GM10248 (cell line): ENCODE measurements around the gene FBXO41.

ENCODE experiments used
- CTCF ChIA-PET: fragments of 300-600 bp; sonication (Branson Sonifier 250); formaldehyde crosslinking; extraction: SDS; loops from one replicate; lab custom pipeline; 2021; ENCODE audit warnings: antibody characterized with exemption; lab: Yijun Ruan, JAX
- POLR2A ChIA-PET: fragments of 350-650 bp; sonication (Branson Sonifier 250); formaldehyde crosslinking; extraction: SDS; loops from one replicate; lab custom pipeline; 2020; ENCODE audit warnings: antibody characterized with exemption; lab: Yijun Ruan, JAX
- DNase-seq: peaks from one replicate; pipeline ENCODE4 v3.0.0; 2012; ENCODE audit errors: extremely low spot score
- CTCF ChIP-seq: IDR thresholded peaks from 2 replicates; pipeline ENCODE4 v1.5.1; 2012; ENCODE audit warnings: mild to moderate bottlenecking, low read depth; ENCODE audit errors: extremely low read depth, missing control alignments, control extremely low read depth

The FBXO41 gene

GRCh38 chr2:73210696-73211095 lies 73.6 kb downstream of the FBXO41 start:
- no peak for TF ChIP-seq CTCF
- ChIA-PET CTCF (interaction anchor here (0.9 to 7.6 kb wide), 7 partner anchors 10 to 323 kb away, joined by 3 to 89 read pairs (median 4); partner anchors contain the start of genes CCT7, PRADC1 and SFXN5), POLR2A (interaction anchor here (0.5 to 0.8 kb wide), 2 partner anchors 23 to 31 kb away, joined by 3 to 4 read pairs; partner anchors contain the start of gene PRADC1)
- no peak for DNase-seq

- ChIA-PET POLR2A (interaction anchor here (0.8 kb wide), 1 partner anchor 23 kb away, joined by 3 read pairs; the partner anchor contains the start of gene PRADC1), CTCF (interaction anchor here (0.9 to 7.6 kb wide), 8 partner anchors 9 to 322 kb away, joined by 3 to 89 read pairs (median 4); partner anchors contain the start of genes CCT7, PRADC1 and SFXN5)
- no peak for TF ChIP-seq CTCF
- DNase-seq, result no peak
Measured at GRCh38 chr2:73210019-73210418, 74.3 kb downstream of the FBXO41 start.

- TF ChIP-seq CTCF, result no peak
- no peak for DNase-seq
- ChIA-PET POLR2A (no interaction called here), CTCF (interaction anchor here (1.1 to 7.6 kb wide), 4 partner anchors 17 to 123 kb away, joined by 3 to 82 read pairs (median 5); no protein-coding TSS in a partner anchor)
Measured at GRCh38 chr2:73208258-73208657, 76.0 kb downstream of the FBXO41 start.

DNA sequence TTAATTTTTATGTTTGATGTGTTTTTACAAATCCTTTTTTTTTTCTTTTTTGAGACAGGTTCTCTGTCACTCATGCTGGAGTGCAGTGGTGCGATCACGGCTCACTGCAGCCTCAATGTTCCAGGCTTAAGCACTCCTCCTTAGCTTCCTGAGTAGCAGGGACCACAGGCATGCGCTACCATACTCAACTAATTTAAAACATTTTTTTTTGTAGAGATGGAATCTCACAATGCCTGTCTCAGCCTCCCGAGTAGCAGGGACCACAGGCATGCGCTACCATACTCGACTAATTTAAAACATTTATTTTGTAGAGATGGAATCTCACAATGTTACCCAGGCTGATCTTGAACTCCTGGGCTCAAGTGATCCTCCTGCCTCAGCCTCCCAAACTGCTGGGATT lies 78.7 kb downstream of the FBXO41 start:
- ChIA-PET CTCF (interaction anchor here (1.2 kb wide), 1 partner anchor 29 kb away, joined by 5 read pairs; no protein-coding TSS in a partner anchor), POLR2A (no interaction called here)
- no peak for TF ChIP-seq CTCF
- no peak for DNase-seq
